CD4-positive, alpha-beta T cell treated with Interleukin-15 for 1 hour (primary cell): ENCODE results near the gene PCBP4.

Experiments
- DNase-seq: peaks from one replicate; pipeline ENCODE4 v3.0.0-alpha.2; 2020

PCBP4 gene

GRCh38 chr3:51954713-51955112 is 12.5 kb downstream of the PCBP4 start:
- no peak for DNase-seq

- DNase-seq, result no peak
Observed at GRCh38 chr3:51954105-51954504, 13.1 kb downstream of the PCBP4 start.

GRCh38 chr3:51953445-51953844 is 13.8 kb downstream of the PCBP4 start:
- DNase-seq, result no peak

- DNase-seq, result no peak
Observed at GRCh38 chr3:51950899-51951298, 16.4 kb downstream of the PCBP4 start.

- DNase-seq, result no peak
Observed at GRCh38 chr3:51949121-51949520, 18.1 kb downstream of the PCBP4 start.

GRCh38 chr3:51948016-51948580 is 19.2 kb downstream of the PCBP4 start:
- DNase-seq, result no peak

GRCh38 chr3:51947215-51947900 is 19.9 kb downstream of the PCBP4 start:
- no peak for DNase-seq

- DNase-seq, result peak; percentile 13
Observed at GRCh38 chr3:51946796-51947195, 20.5 kb downstream of the PCBP4 start.

- DNase-seq, result peak; percentile 10
Observed at GRCh38 chr3:51945926-51946705, 21.1 kb downstream of the PCBP4 start.

GRCh38 chr3:51945031-51945840 is 22.0 kb downstream of the PCBP4 start:
- DNase-seq, result peak; percentile 17

GRCh38 chr3:51944451-51945021 is 22.7 kb downstream of the PCBP4 start:
- no peak for DNase-seq

- DNase-seq, result no peak
Observed at GRCh38 chr3:51943451-51944391, 23.5 kb downstream of the PCBP4 start.

GRCh38 chr3:51942603-51943450 is 24.4 kb downstream of the PCBP4 start:
- DNase-seq, result peak; percentile 55

GRCh38 chr3:51941798-51942602 is 25.3 kb downstream of the PCBP4 start, which contains the start of the genes PARP3 and RRP9:
TSS of gene PARP3 (plus strand) at chr3:51942363. CDS start at chr3:51943356, 993 bp downstream.
TSS of gene RRP9 (minus strand) at chr3:51941904. CDS start at chr3:51941867, 37 bp downstream.
- DNase-seq, result peak; percentile 100

- no peak for DNase-seq
Observed at GRCh38 chr3:51941463-51941797, 25.8 kb downstream of the PCBP4 start.

- no peak for DNase-seq
Observed at GRCh38 chr3:51940648-51941462, 26.4 kb downstream of the PCBP4 start.

- DNase-seq, result no peak
Observed at GRCh38 chr3:51938780-51939425, 28.4 kb downstream of the PCBP4 start.
